ENCODE results near the gene TIFAB.

Gene TIFAB

DNA sequence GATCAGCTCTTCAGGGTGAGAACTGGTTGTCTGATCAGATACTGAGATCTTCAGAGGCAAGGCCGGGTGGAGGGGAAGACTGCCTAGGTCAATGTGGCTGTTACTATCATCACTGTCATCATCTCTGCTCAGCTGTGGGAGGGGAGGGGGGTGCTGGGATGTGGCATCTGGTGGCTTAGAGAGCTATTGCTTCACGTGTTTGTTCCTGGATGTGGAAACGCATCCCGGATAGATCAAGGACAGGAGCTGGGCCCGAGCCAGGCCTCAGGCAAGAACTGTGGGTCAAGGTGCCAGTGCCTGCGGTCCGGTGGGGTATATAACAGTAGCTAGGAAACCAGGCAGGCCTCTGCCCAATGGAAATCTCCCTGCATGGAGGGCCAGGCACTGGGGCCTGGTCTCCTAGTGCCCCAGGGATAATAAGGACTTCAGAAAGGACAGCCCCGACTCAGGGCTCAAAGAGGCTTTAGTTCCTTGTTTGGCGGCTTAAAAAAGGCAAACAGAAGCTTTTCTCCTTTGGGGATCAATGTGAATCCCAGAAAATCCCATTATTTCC, 30.3 kb upstream of the TIFAB start:
- H3K27ac ChIP-seq = no peak overlapping the region
- no peak for DNase-seq (ENCODE audit: low read depth, low spot score)

DNA sequence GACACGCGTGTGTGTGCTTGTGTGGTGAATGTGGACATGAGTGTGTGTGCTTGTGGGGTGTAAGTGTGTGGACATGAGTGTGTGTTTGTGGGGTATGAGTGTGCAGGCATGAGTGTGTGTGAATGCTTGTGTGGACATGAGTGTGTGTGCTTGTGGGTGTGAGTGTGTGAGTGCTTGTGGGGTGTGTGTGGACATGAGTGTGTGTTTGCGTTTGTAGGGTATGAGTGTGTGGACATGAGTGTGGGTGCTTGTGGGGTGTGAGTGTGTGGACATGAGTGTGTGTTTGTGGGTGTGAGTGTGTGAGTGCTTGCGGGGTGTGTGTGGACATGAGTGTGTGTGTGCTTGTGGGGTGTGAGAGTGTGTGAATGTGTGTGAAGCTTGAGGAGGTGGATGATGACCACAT, 29.8 kb upstream of the TIFAB start:
- no peak for DNase-seq (ENCODE audit: low read depth, low spot score)
- H3K27ac ChIP-seq = no peak overlapping the region

DNA sequence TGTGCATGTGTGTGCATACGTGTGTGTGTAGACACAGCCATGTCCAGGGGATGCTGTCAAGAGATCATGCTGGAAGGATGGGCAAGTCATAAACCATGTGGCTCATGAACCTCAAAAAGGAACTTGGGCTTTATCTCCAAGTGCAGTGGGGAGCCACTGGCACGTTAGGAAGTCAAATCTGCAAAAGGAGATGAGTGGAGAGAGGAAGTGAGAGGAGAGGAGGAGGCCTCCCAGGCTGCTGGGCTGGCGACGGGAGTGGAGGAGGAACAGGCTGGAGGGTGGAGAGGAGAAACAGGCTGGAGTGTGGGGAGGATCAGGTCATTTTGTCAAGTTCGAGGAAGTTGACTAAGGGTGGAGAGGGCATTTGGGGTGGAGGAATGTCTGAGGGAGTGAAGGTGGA, 29.2 kb upstream of the TIFAB start:
- no peak for DNase-seq (ENCODE audit: low read depth, low spot score)

DNA sequence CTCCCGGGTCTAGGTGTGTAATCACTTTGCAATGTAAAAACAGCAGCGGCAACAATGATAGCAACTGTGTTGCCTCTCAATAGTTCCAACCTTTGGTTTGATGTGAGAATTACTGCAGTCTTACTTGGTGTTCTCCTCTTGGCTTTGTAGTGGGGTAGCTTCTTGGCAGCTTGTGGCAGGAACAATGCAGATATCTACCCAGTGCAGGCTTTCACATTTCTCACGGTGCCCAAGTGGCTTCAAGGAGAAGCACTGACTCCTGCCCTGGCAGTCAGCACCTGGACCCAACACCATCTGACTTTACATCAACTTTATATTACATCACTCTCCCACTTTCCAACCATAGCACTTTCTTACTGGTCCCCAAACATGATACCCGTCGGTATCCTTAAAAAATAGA, 28.4 kb upstream of the TIFAB start:
- DNase-seq (ENCODE audit: low read depth, low spot score) = no peak
- H3K27ac ChIP-seq = no peak overlapping the region

More for the DNA sequence above, 29.2 kb upstream of the TIFAB start:
- H3K27ac ChIP-seq = no peak overlapping the region

DNA sequence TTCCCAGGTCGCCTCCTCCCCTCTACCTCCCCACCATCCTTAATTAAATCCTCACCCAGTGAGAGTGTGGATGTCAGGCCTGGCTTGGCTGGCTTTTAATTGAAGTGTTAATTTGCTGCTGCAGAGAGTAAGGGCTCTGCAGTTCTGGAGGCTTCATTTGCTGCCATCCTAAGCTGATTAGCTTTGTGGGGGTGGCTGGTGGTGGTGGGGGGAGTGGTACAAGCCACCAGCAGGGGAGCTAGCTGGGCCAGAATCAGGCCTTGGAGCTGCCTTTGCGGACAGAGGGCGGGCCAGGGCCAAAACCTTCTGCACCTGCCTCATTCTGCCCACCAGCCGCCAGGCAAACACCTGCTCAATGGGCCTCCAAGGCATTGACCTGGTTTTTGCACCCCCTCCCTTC, 26.8 kb upstream of the TIFAB start:
- DNase-seq (ENCODE audit: low read depth, low spot score) = no peak
- H3K27ac ChIP-seq = no peak overlapping the region

DNA sequence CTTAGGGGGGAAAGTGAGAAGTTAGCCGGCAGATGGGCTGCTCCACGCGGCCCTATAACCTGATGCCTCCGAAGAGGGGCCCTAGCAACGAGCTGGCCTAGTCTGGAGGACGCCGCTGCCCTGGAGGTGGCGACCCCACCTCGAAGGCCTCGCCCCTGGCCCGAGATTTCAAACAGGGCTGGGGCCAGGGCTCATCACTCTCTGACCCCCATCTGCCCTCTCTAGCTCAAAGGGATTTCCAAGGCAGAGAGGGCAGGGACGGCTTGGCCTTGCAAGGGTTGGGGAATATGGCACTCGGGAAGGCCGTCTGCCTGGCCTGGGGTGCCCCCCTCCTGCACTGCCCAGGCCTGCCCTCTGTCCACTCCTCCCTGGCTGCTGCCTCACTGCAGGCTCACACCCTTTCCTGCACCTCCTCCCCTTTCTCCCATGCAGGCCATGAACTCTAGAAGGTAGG, 25.5 kb upstream of the TIFAB start:
- H3K27ac ChIP-seq = no peak overlapping the region
- DNase-seq (ENCODE audit: low read depth, low spot score) = no peak

DNA sequence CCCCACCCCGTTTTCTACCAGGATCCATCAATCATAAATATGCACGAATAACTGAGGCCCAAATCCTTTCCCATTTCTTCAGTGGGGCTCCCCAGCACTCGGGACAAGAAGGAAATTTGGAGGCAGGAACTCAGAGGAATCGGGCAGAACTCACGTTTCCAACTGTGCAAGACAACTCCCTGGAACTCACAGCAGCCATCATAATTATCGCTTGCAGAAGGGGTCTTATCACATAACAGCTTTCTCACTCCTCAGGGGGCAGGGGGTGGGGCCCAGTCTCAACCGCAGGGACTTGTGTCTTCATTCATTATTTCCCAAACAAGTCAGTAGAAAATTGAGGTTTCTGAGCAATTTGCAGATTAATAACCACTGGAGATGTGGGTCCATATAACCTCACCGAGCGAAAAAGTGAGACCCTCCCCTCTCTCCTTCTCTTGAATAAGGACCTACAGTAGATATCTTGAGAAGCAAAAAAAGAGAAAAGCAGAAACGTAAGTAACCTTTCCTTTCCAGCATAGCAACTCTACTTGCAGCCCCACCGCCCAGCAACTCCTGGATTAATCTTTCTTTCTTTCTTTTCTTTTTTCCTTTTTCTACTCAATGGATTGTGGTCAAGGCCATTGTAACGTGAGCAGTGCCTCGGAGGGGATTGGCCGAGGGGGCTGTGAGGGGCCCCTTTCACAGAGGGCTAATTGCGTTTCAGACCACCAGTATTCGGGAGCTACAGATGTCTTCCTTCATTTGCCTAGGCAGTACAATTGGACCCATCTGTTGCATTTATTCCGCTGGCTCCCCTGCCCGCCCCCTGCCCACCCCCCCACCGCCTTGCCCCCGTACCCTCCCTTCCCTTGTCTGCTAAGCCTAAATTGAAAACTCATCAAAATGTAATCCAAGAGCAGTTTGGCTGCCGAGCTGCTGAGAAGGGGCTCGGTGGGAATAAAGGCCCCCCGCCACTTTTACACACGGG, 24.7 kb upstream of the TIFAB start:
- H3K27ac ChIP-seq = no peak overlapping the region
- DNase-seq (ENCODE audit: low read depth, low spot score) = no peak

DNA sequence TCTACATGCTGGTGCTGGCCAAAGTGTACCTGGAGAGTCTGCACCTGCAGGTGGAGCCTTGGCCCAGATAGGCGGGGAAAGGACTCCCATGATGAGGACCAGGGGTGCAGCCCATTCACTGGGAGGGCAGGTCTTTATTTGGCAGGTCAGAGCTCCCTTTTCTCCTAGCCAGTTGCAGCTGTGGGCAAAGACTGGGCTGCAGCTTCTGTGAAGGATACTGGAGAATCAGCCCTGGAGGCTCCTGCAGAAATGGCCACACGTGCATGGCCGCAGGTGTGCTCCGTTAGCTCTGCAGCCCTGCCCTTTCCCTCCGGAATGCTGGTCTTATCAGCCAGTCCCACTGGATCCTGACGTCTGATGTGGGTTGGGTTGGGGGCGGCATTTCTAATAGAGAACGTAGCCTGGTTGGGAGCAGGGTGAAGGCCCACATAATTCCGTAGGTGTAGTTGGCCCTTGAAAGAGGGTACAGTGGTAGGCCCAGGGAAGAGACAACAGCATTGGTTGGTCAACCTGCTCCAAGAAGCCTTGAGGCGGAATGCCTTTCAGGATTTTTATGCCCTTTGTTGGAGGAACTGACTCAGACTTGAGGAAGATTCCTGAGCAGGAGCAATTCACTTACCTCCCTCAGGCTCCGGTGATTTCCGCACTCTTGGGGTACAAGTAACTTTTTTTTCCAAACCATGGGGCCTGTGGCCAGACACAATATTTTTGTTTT, 22.0 kb upstream of the TIFAB start:
- DNase-seq (ENCODE audit: low read depth, low spot score) = no peak
- no peak overlapping the region for H3K27ac ChIP-seq

DNA sequence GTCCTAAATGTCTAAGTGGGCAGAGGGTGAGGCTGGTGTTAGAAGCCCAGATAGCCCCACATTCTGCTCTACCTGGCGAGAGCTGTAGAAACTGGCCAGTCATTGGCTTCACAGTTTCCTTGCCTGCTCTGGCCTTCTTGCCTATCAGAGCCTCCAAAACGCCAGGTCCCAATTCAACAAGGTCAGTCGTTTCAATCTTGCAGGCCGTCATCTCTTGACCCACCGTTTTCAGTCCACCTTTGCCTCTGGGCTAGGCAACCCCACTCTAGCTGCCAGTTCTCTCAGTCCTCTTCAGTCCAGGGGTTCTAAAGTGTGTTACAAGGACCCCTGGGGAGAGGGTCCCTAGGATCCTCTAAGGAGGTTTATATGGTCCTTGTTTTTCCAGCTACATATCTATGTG, 20.0 kb upstream of the TIFAB start:
- DNase-seq (ENCODE audit: low read depth, low spot score) = no peak
- H3K27ac ChIP-seq = no peak overlapping the region

DNA sequence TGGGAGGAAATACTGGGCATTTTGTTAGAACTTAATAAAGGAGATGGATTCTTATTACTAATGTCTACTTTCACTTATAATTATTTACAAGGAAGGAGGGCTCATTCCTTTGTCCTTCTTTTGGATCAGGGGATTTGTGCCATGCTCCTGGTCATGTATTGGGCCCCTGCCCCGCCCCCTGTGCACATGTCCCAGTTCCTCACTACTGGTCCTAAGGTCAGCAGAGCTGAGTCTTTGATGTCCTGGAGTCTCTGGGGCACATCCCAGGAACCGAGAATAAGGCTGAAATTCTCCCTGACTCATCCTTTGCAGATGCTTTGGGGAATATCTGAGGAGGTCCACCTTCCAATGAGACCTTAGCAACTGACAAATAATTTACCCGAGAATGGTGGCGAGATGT, 19.6 kb upstream of the TIFAB start:
- no peak for DNase-seq (ENCODE audit: low read depth, low spot score)
- H3K27ac ChIP-seq = no peak overlapping the region

DNA sequence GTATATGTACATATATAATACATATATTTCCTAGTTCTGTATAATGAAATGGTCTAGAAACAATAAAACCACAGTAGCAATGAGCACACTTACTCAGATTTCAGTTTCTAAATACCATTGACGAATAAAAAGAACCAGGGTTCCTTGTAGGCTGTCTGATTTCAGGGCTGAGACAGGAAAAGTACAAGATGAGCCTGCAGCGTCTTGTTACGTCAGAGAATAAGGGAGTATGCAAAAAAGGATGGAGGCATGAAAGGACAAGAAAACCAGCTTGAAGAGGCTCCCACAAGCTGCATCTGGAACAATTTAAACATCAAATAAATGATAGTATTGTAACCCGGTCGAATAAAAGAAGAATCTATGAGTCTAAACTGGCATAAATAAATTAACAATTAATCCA, 17.8 kb upstream of the TIFAB start:
- H3K27ac ChIP-seq = no peak overlapping the region
- no peak for DNase-seq (ENCODE audit: low read depth, low spot score)

DNA sequence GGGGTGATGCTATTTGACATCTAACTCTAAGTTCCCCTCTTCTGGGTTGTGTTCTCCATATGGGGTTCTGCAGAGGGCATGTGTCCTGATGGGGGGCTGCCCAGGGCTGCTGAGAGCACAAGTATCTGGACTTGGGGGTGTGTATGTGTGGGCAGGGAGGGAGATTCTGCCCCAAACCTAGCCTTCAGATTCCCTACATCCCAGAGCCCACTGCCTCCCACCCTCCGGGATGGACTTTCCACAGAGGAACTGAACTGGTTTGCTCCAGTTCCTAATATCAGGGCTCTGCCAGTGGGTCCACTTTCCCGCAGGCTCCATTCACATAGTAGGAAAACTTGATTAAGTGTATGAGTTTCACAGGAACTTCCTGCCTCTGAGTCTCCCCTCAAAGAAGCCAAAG, 16.4 kb upstream of the TIFAB start:
- DNase-seq (ENCODE audit: low read depth, low spot score) = no peak
- H3K27ac ChIP-seq = no peak overlapping the region

DNA sequence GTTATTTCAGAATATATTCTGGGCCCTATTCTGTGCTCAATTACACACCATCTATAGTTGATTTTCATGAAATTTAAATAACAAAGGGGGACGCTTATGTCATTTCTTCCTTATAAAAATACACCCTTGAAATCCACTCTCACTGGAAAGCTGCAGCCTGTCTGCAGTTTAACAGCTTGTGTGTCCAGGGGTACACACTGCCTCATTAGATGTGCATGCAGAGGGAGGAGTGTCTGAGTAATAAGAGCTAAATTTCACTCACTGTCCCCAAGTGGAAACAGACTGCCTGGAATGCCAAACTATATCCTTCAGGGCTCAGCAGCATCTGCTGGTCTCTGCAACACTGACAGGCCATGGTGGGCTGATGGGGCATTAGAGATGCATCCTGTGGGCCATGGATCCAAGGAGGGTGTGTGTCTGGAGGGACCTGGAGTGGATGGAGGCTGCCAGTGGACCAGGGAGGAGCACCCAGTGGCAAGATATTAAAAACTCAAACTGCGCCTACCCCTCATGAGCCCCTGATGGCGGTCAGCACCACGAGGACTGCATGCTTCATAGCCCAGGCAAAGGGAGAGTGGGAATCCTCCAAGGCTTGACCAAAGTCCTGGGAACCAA, 15.8 kb upstream of the TIFAB start:
- H3K27ac ChIP-seq = no peak overlapping the region
- DNase-seq (ENCODE audit: low read depth, low spot score) = no peak

DNA sequence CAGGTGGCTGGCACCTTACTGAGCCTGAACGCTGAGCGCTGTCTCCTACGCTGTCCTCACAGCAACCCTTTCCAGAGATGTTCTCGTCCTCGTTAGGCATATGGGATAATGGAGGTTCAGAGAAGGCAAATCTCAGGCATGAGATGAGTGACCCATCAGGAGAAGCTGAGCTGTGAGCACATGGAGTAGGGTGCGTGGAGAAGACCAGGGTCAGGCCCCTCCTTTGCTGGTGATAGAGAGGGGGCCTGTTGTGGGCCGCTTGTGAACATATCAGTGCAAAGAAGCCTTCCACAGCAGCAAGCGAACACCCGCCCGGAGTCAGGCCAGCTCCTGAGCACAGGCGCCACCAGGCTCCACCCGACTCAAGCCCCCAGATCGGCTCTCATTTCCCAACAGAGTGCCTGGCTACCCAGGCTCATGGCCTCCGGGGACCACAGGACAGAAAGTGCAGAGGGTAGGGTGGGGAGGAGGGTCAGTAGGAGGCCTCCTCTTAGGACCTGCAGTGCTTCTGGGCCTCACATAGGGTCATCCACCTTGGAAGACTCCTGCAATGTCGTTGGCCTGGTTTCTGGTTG, 15.0 kb upstream of the TIFAB start:
- DNase-seq (ENCODE audit: low read depth, low spot score) = no peak
- no peak overlapping the region for H3K27ac ChIP-seq

DNA sequence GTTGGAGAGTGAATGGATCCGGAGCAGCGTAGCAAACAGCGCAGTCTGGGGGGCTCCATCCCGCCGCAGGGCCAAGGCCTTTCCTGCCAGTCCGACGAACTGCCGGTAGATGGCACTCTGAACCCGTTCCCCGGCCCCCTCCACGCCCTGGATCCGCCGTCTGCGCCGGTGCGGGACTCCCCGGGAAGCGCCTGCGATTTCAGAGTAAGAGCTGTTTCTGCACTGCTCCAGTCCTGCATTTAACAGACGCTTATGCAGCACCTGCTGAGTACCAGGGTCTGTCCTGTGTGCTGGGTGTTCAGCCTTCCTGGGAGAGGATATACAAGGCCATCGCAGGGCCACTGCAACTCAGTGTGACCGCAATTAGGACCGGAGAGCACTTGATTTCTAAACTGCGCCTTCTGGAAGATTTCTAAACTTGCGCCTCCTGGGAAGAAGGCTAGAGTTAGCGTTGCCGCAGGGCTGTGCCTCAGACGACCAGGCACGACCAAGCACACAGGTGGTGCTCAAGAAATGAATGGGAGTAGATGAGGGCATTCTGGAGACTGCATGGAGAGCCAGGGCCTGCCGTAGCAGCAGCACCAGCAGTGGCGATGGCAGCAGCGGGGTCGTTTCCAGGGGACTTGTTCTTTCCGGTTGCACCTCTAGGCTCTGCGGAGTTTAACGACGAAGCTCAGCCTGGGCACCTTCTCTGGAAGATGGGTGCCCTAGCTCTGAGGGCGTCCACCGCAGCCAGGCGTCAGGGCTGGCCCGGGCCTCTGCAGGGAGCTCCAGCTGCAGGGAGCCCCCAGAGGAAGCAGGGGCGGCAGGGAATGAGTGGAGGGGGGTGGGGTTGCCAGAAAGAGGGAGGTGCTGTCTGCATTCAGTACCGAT, 14.3 kb upstream of the TIFAB start:
- H3K27ac ChIP-seq = no peak overlapping the region
- DNase-seq (ENCODE audit: low read depth, low spot score) = no peak

DNA sequence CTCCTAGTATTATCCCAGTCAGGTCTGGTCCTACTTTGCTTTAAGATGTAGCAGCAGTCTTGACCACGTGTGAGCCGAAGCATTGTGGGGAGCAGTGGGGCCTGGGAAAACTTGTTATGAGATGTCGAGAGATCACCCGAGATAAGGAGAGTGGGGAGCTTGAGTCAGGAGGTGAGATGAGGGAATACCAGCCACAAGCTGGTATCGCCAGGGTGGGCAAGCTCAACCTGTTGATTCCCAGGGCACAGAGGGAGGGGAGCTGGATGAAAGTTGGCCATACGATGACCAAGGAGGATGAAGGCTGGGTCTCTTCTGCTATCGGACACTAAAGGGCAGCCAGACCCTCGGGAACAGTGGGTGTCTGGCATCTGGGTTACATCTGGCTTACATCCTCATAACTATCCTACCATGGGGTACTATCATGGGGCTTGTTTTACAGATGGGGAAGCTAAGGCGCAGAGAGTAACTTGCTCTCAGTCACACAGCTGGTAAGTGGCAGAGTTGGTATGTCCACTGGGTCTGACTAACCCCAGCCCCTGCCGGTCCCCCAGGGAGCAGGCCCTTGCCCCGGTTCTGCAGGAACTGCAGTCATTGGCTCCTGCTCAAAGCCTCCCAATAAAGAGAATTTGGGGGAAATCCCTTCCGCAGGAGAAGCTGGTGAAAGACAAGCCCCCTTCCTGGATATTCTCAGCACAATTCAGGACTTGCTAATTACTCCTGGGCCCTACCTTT, 13.4 kb upstream of the TIFAB start:
- H3K27ac ChIP-seq = no peak overlapping the region
- no peak for DNase-seq (ENCODE audit: low read depth, low spot score)

DNA sequence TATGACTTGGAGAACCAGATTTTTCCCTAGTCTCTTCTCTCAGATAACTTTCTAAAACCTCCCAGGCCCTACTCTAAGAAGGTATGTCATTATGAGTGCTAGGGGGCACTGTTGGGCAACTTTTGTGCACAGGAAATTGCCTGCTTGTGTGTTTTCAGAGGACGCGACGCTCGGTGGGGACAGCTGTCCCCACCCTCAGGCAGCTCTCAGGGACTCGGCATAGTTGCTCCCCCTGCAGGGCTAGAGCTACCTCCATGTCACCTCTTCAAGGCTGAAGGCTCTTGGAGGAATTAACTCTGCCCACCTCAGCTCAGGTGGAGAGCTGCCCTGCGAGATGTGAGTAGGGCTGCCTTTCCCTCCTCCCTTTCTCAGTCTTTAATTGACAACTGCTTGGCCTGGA, 10.2 kb upstream of the TIFAB start:
- DNase-seq (ENCODE audit: low read depth, low spot score) = no peak

DNA sequence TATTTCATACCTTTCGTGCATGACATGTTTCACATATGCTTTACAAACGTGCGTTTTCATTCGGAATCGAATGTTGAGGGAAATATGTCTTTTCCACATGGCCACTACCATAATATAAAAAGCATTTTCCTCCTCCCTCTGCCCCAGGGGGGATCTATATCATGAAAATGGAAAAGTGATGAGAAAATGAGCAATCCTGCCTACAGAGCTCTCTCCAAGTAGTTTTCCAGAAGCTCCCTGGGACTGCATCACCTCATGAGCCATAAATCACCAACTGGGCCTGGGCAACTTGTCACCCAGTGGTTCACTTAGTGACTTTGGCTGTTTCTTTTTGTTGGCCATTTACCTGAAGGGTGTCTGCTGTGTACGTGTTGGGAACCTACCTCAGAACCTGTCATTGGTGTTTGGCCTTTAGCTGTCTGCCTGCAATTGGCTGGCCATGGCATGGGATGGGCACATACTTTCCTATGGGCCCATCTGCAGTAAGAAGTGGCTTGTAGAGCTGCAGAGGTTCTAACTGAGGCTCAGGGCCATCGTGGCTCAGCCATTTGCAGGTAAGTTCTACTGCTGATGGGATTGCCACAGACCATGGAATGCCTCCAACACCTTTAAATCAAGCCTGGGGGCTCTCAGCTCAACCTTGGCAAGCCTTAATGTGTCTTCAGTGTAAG, 9.5 kb upstream of the TIFAB start:
- no peak overlapping the region for H3K27ac ChIP-seq
- no peak for DNase-seq (ENCODE audit: low read depth, low spot score)

More for the DNA sequence above, 10.2 kb upstream of the TIFAB start:
- no peak overlapping the region for H3K27ac ChIP-seq

All from epithelial cell of prostate (primary cell).